EL (cell line): Measurements from ENCODE around the gene MYLK4.

Experiments used
- DNase-seq: peaks from one replicate; pipeline ENCODE4 v3.0.0-alpha.2; 2016

MYLK4 gene

DNA sequence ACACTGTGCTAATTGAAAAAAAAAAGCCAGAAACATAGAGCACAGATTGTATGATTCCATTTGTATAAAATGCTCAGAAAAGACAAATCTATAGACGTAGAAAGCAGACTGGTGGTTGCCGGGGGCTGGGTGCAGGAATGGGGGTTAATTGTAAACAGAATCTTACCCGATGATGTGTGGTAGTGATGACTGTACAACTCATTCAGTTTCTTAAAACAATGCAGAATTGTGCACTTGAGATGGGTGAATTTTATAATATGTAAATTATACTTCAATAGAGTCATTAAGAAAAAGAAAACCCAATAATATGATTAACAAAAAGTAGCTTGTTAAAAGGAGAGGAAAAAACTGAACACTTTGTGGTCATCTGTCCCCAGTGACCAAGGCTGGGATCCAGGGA, 3.7 kb upstream of the MYLK4 start:
- no peak for DNase-seq

DNA sequence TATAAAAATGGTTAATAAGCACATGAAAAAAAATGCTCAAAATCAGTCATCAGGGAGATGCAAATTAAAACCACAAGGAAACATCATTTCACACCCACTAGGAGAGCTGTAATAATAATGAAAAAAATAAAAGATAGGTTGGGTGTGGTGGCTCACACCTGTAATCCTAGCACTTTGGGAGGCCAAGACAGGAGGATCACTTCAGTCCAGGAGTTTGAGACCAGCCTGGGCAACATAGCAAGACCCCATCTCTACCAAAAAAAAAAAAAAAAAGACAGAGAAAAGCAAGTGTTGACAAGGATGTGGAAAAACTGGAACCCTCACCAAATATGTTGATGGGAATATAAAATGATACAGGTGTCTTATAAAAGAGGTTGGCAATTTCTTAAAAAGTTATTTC, 3.0 kb upstream of the MYLK4 start:
- DNase-seq: no peak

DNA sequence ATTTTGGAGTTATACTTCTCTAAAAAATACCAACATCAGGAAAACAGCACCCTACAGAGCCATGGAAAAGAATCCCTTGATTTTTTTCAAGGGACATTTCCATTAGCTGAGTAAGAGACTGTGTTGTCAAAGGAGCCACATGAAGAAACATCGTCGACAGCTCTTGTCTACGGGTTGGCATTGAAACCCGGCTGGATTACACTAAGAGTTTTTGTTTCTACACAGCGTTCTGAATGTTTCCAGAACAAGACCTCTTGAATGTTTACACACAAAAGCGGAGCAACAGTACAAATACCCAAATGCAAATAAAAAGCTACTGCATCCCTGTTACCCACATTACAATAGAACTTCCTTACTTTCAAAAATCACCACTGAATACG, 2.4 kb upstream of the MYLK4 start:
- no peak for DNase-seq

DNA sequence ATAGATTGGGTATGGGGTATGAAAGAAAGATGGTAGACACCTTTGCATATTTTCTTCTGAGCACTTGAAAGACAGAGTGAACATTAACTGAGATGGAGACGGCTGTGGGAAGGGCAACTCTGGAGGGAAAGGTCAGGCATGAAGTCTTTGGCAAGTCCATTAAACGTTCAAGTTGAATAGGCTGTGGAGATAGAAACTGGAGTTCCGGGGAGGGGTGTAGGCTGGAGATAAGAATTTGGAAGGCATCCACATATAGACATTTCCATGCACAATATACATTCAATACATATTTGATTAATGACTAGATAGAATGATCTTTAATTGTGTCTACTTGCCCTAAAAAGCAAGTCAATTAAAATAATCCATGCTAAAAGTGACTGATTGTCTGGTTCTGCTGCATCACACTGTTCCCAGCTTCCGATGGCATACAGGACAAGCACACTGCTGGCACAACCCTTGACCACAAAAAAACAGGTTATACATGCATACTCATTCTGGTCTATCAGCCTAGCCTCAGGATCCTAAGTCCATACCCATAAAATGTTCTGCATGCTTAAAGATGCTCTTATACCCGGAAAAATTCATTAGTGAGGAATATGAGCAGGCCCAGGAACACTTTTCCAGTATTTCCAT, 1.9 kb upstream of the MYLK4 start:
- DNase-seq: no peak

DNA sequence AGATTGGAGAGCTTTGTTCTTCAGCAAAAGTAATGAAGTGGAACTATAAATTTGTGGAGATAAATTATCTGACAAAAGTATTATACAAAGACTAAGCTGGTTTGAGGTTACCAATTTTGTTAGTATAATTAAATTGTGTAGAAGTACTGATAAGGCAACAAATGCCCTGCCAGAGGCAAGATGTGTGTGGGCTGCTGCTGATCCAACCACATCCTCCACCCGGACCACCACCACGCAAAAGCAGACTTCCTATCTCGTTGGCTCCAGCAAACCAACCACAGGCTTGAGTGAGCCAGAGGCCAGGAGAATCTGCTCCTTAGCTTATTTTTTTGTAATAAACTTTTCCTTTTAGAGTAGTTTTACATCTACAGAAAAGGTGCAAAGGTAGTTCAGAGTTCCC, 1.1 kb upstream of the MYLK4 start:
- no peak for DNase-seq

DNA sequence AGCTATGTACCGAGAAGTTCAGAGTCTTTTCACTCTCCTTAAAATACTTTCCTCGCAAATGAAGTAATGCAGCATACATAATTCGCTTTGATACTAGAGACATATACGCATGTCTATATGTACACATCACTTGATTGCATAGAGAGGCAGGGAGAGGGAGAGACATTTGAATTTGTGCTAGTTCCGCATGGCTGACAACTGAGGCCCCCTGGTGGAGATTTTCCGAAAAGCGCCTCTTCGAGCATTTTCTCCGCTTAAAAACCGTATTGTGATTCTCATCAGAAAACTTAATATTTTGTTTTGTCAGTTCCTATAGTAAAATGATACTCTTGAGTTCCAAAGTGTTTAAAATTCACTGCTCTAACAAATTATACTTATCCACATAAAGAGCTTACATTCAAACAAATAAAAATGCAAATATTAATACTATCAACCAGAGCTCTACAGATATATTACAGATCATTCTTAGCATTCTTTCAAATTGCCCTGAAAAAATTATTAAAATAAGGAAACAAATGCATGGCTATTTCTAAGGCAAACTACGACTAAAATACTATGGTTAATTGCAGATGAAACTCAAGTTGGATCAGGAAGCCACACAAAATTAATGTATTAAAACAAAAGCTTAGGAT, 637 bp downstream of the MYLK4 start:
- peak; percentile 58 for DNase-seq

DNA sequence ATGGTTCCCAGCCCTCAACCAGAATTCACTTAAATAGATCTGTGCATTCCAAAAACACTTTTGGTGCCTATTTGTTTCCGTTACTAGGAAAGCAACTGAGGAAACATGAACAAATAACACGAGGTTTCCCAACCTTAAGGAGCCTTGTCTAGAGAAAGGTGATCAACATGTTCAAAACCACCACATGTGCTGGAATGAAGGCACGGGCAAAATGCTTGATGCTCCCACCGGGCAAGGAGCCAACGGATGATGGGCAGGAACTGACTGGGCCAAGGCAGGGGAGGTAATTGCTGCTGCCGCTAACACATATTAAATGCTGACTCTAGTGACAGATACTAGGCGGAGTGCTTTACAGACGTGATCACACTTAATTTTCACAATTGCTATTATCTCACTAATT, 2.5 kb downstream of the MYLK4 start:
- no peak for DNase-seq

DNA sequence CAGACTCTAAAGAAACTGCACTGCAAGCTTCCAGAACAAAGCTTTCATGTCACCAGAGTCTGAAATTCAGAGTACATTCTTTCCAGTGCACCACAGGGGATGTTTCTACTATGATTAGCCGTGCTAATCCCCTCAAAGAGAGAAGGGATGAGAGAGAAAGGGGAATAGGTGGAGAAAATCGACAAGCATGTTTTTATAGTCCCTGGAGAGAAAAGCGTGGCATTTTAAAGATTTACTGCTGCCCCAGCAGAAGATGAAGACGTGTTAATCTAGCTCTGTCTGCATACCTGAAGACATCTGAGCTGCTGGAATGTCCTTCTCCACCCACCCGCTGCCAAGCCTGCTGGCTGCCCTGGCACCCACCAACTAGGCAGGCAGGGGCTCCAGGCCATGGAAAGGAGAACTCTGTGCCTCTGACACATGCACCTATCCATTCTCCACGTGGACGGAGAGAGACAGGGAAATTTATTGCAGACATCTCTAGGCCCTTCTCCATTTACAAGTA, 4.1 kb downstream of the MYLK4 start:
- no peak for DNase-seq

DNA sequence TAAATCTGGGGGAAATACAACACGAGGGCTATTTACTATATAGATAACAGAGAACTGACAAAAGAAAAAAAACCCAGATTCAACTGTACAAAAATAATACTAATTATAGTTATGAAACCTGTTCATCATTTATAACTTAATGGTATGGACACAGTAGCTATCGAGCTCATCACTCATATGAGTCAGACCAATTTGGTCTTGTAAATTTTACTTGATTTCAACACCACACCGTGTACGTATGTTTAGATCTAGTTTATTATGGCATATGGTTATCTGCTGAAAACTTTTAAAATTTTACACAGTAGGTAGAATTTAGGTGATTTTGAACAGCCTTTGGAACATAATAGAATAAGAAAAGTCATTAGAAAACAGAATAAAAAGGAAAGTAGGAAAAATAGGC, 5.5 kb downstream of the MYLK4 start:
- no peak for DNase-seq

DNA sequence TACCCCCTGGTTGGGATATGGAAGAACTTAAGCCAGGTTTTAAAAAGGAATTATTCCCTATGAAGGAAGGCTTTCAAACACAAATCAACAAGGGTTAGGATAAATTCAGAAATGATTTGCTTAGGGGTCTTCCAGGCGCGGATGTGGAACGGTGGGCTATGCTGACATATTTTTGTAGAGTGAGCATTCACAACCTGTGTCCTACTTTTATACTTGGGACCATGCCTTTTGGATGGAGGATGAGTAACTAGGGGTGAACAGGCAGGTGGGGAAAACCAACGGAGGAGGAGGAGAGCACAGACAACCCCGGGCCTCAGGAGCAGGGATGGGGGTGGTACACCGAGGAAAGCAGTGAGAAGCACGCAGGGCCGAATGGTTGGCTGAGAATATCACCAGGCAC, 5.9 kb downstream of the MYLK4 start:
- no peak for DNase-seq

DNA sequence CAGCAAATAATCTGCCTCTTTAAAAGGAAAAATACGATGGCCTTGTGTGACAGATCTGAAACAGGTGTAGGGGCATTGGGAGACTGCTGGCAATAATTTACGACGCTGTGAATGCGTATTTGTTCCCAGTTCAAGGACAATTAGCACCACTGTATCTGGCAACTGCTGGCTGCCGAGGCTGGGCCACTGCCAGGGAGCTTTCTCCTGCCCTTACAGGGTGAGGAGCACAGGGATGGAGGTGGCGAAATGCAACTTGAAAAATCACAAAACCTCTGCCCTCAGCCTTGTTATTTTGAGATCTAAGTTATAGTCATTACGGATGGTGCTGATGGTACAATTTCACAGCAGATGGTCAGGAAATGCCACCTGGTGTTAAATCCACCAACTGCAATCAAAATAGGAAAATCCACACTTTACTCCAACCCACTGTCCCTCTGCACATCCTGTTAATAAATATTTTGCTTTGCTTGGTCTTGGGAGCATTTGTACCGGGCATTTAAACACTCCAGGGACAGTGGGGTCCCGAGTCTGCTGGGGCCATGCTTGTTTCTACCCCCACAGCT, 6.4 kb downstream of the MYLK4 start:
- DNase-seq: no peak

DNA sequence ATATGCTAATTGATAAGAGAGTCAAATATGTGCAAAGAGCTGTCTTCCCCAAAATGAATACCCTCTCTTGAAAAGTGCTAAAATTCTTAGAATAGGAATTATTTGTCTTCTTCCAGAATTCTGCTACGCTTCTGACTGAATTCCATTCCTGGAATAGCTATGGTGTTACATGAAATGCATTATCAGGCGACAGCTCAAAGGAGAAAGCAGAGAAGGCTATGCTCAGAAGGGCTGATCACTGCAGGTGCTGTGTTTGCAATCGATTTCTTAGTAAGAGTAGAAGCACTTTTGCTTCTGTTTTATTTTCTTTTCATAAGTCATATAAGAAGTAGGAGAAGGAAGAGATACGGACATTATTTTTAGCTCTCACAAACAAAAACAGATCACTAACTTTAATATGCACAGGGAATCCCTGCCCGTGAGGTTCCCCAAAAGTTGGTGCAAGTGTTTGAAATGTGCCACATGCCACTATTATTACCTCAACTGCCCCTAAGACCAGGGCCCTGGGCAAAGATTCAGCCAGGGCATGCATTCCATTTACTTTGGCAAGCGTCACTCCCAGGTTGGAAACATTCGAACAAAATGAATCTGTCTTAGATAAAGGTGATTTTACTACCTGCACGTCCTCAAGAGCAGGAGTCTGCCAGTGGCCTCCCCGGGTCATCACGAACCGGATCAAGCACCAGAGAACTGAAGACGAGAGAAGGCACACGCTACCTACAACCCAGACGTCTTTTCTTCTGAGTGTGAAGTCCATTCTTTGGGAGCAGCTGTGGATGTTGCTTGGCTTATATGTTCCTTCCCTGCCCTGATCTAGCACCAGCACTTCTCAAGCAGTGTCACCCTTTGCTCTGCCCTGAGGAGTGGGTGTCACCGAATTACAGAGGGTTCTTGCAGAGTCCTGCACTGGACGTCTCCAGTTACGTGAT, 7.2 kb downstream of the MYLK4 start:
- no peak for DNase-seq

DNA sequence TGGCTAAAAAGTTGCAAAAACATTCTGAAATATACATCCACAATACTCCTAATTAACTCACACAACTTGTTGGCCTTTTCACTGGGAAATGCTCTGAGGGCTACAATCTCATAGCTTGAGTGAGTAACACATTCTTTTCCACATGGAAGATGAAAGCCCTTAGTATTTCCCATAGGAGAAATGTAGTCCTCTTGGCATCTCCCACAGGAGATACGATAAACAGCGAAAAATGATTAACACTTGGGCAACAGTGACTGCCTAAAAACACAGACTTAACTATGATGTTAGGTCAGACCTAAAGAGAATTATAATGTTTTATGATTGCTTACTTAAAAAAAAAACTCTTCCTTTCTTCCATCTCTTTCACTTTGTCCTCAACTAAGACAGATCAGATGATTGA, 9.0 kb downstream of the MYLK4 start:
- no peak for DNase-seq

DNA sequence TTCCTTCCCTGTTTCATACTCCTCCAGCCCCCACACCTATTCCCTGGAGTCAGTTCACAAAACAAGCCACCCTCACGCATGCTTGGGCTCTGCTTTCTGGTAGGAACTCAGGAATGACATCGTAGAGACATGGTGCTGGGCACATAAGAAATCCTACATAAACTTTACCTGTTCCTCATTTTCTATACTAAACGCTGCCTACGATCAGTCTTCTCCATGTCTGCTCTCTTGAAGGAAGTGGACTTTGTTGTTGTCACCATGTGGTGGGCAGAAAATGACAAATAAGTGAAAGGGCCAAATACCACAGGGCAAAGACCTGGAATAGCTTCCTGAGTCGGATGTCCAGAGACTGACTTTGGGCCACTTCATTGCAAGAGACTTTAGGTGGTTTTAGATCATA, 10.1 kb downstream of the MYLK4 start:
- DNase-seq: no peak

DNA sequence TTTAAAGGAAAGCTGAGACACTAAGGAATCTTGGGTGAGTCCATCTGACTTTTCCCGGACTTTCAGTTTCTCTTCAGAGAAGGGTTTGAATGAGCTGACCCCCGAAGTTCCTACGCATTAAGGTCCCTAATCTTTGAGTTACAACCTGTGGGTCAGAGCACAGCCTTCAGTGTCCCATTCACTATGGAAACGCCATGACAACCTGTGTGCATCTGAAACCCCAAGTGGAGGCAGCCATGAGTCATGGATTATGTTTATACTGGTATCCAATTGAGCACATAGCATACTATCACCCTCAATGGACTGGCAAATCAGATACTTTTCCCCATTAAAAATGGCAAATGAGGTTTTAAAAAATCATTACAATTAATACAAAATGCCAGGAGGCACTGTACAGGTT, 11.4 kb downstream of the MYLK4 start:
- peak; percentile 64 for DNase-seq

DNA sequence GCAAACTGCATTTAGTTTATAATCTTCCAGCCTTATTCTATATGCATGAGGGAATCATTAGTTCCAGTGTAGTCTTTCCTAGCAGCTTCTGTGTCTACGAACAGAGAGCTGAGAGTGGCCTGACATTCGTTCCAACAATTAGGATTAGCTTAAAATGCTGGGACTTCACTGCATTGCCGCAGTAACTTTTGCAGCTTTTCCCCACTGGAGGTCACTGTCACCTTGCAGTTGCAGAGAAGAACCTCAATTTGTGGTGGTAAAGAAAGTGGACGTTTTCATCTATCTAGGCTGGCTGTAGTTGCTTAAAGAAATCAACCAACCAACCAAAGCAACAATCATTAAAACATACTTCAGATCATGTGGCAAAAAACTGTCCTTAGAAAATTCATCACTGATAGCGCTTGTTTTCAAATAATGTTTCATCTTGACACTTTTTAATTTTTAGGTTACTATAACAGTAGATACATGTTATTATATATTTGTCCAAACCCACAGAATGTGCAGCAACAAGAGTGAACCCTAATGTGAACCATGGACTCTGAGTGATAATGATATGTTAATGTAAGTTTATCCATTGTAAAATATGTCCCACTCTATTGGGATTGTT, 12.2 kb downstream of the MYLK4 start:
- DNase-seq: peak; percentile 60

DNA sequence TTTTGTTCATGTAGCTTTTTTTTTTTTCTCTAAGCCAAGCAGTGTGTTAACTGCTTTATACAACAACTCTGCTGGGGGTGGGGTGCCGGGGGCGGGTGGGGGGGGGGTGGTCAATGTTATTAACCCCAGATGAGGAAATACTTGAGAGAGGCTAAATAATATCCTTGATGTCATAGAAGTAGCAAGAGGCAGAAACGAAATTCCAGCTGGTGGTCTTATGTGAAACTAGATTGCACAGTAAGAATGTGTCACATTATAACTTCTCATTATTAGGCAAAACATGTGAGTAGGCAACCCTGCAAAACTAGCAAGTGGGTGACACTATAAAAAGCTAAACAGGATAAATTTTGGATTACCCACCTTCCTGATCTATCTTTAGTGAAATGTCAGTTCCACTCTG, 12.8 kb downstream of the MYLK4 start:
- DNase-seq: no peak

DNA sequence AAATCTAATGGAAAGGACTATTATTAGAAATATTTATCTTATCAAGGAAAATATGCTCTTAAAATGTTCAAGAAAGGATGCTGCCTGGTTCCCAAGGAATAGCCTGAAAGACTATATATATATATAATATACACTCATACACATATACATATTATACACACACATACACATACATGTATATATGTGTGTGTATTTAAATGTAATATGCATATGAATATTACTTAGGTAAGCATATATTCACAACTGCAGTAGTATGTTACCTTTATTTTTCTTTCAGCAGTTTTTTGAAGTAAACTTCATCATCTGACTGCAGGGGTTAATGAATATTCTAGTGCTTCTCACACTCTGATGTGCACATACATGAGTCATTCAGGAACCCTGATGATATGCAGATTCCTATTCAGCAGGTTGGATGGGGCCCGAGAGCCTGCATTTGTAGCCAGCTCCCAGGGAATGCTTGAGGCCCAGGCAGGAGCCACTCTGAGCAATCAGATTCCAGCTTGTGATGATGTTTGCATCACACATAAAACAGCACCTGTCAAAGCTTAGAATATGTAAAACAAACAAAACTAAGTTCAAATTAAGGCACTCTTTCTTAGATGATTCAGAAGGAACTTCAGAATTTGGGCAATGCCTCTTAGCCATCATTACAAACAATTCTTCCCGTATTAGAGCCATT, 16.1 kb downstream of the MYLK4 start:
- DNase-seq: no peak

DNA sequence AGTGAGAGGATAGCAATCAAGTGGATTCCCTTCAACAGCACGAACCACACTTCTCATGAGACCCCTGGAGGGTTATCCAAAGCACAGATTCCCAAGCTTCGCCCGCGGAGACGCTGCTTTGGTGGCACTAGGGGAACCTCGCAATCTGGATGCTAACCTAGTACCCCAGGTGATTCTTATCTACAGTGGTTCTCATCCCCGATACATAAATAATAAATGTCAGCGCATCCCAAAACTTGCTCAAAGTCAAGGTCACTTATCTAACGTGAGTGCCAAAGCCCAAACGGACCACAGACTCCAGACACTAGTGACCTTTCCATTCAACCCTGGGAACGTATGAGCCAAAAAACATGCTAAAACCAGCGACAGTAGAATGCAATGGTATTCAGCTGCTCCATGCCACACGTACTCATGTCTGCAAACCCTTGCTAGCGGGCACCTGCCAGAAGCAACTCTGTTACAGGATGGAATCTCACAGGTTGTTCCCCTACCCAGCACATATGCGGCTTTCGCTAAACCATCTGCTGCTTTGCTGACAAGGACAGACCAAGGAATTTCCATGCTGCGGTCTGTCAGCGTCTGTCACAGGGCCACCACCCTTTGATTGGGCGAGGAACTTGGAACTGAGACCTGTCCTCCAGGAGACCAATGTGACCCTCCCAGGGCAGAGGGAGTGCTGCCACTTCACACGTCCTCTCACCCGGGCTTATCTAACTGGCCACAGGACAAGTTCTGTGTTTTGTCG, 16.8 kb downstream of the MYLK4 start:
- no peak for DNase-seq

DNA sequence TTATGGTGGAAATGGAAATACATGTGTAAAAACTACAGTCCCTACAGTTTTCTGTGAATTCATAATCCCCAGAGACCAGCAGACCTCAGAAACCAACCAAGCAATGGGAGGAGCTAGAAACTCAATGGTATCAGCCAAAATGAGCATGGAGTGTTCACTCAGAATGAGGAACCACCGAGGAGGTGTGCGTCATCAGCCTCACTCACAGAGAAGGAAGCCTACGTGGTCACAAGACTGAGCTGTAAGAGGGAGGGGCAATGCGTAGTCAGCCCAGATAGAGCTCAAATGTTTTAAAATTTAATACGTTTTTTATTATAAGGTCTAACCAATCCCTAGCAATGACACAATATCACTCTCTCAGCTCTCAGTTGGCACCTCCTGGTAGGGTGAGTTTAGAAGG, 17.4 kb downstream of the MYLK4 start:
- DNase-seq: no peak

DNA sequence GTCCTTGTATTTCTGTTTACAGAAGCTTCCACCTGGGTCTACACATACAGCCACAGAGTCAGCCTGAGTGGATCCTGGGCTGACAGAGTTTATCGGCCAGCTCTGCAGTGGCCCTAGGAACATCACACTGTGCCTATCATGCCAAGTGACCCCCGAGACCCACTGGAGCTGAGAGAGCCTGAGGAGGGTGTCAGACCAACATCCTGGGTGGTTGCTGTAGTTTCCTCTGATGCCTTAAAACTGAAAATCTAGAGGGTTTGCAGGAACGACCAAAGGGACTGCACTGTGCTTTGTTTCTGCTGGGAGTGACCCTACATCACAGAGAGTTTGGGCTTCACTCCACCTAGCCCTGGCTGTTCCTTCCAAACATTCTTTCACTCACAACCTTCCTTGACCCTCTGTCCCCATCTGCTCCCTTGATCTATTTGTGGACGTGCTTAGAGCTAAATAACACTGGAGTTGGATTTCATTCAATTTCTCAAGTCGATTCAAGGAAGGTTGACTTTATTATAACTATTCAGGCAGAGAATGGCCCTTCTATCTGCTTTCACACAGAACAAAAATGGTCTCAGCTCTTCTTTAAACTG, 18.1 kb downstream of the MYLK4 start:
- no peak for DNase-seq
